ENCODE results near the gene TAF12.

TAF12 gene

GRCh38 chr1:28646040-28646439, 3.2 kb upstream of the TAF12 start:
- TF ChIP-seq REST (IDR thresholded peaks at IDR 0.05; ENCODE audit: insufficient read depth in 1 of 2, low read depth in 2 of 2, low read length in 2 of 2) = no peak
- no peak for TF ChIP-seq POLR2AphosphoS5 (IDR thresholded peaks at IDR 0.05; ENCODE audit: low read depth, low read length)
- TF ChIP-seq SIN3A (IDR thresholded peaks at IDR 0.05; ENCODE audit: borderline replicate concordance, insufficient read depth, low read length) = no peak
- TF ChIP-seq TAF1 (IDR thresholded peaks at IDR 0.05; ENCODE audit: borderline replicate concordance, insufficient read depth, low read length) = no peak
- TF ChIP-seq FOXP2 (optimal IDR thresholded peaks at IDR 0.05; ENCODE audit: borderline replicate concordance, extremely low read depth, extremely low read length, insufficient read depth) = no peak

GRCh38 chr1:28644494-28644893, 1.6 kb upstream of the TAF12 start:
- TF ChIP-seq FOXP2 (optimal IDR thresholded peaks at IDR 0.05; ENCODE audit: borderline replicate concordance, extremely low read depth, extremely low read length, insufficient read depth) (no peak), REST (IDR thresholded peaks at IDR 0.05; ENCODE audit: insufficient read depth in 1 of 2, low read depth in 2 of 2, low read length in 2 of 2) (no peak), SIN3A (IDR thresholded peaks at IDR 0.05; ENCODE audit: borderline replicate concordance, insufficient read depth, low read length) (no peak), TAF1 (IDR thresholded peaks at IDR 0.05; ENCODE audit: borderline replicate concordance, insufficient read depth, low read length) (no peak), POLR2AphosphoS5 (IDR thresholded peaks at IDR 0.05; ENCODE audit: low read depth, low read length) (no peak)

- TF ChIP-seq TAF1 (IDR thresholded peaks at IDR 0.05; ENCODE audit: borderline replicate concordance, insufficient read depth, low read length) (no peak), FOXP2 (optimal IDR thresholded peaks at IDR 0.05; ENCODE audit: borderline replicate concordance, extremely low read depth, extremely low read length, insufficient read depth) (no peak), SIN3A (IDR thresholded peaks at IDR 0.05; ENCODE audit: borderline replicate concordance, insufficient read depth, low read length) (peak; percentile 17; the same call in 1 of the 2 replicates), REST (IDR thresholded peaks at IDR 0.05; ENCODE audit: insufficient read depth in 1 of 2, low read depth in 2 of 2, low read length in 2 of 2) (no peak)
These were observed 616 bp downstream of the TAF12 start for GRCh38 chr1:28642056-28642846.

GRCh38 chr1:28640766-28641165, 2.1 kb downstream of the TAF12 start:
- TF ChIP-seq FOXP2 (optimal IDR thresholded peaks at IDR 0.05; ENCODE audit: borderline replicate concordance, extremely low read depth, extremely low read length, insufficient read depth) (no peak), SIN3A (IDR thresholded peaks at IDR 0.05; ENCODE audit: borderline replicate concordance, insufficient read depth, low read length) (no peak), POLR2AphosphoS5 (IDR thresholded peaks at IDR 0.05; ENCODE audit: low read depth, low read length) (no peak), TAF1 (IDR thresholded peaks at IDR 0.05; ENCODE audit: borderline replicate concordance, insufficient read depth, low read length) (no peak), REST (IDR thresholded peaks at IDR 0.05; ENCODE audit: insufficient read depth in 1 of 2, low read depth in 2 of 2, low read length in 2 of 2) (no peak)

Measured in PFSK-1 (cell line).